HG03097 (cell line): ENCODE data around the gene MDFI.

Experiments used
- ATAC-seq: cut with Tn5 transposase; IDR thresholded peaks from one replicate; pipeline ENCODE4 v1.9.1; 2021; ENCODE audit not compliant: unreplicated experiment, low FRiP score

MDFI gene

GRCh38 chr6:41668968-41669367 is 30.7 kb downstream of the MDFI start:
- no peak for ATAC-seq

- ATAC-seq: no peak
Measured at GRCh38 chr6:41670703-41671360, 32.6 kb downstream of the MDFI start.

GRCh38 chr6:41671376-41671775 is 33.1 kb downstream of the MDFI start:
- no peak for ATAC-seq

- ATAC-seq: no peak
Measured at GRCh38 chr6:41672016-41672415, 33.7 kb downstream of the MDFI start.

GRCh38 chr6:41672816-41673703 is 34.8 kb downstream of the MDFI start:
- ATAC-seq: no peak

- no peak for ATAC-seq
Measured at GRCh38 chr6:41673704-41674000, 35.4 kb downstream of the MDFI start.

- ATAC-seq: no peak
Measured at GRCh38 chr6:41674231-41675000, 36.1 kb downstream of the MDFI start.

GRCh38 chr6:41675176-41675775 is 37.0 kb downstream of the MDFI start:
- ATAC-seq: no peak

- no peak for ATAC-seq
Measured at GRCh38 chr6:41675992-41676391, 37.7 kb downstream of the MDFI start.

GRCh38 chr6:41676431-41676830 is 38.2 kb downstream of the MDFI start:
- ATAC-seq: no peak

GRCh38 chr6:41677124-41677921 is 39.1 kb downstream of the MDFI start:
- ATAC-seq: no peak

- no peak for ATAC-seq
Measured at GRCh38 chr6:41678511-41679084, 40.3 kb downstream of the MDFI start.

- ATAC-seq: no peak
Measured at GRCh38 chr6:41679696-41680095, 41.4 kb downstream of the MDFI start.

- ATAC-seq: no peak
Measured at GRCh38 chr6:41680182-41680965, 42.1 kb downstream of the MDFI start.

- no peak for ATAC-seq
Measured at GRCh38 chr6:41682056-41682477, 43.8 kb downstream of the MDFI start.

GRCh38 chr6:41682497-41683272 is 44.4 kb downstream of the MDFI start:
- ATAC-seq: no peak

GRCh38 chr6:41683273-41683522 is 44.9 kb downstream of the MDFI start:
- no peak for ATAC-seq

GRCh38 chr6:41683523-41684310 is 45.4 kb downstream of the MDFI start:
- no peak for ATAC-seq
